SK-N-SH (cell line): Measurements from ENCODE around the gene TSPAN8. TPM values are rescaled to one million over a fixed set of nuclear protein-coding genes. Genes with fewer than 3 reads are reported as not detected.

Source experiments
- CTCF ChIA-PET: fragments of 300-600, 350-600 bp; formaldehyde crosslinking; extraction: SDS; loops from one replicate; lab custom pipeline; 2021; lab: Yijun Ruan, JAX
- POLR2A ChIA-PET: fragments of 350-600 bp; sonication (Branson Sonifier 250); formaldehyde crosslinking; extraction: SDS; loops from one replicate; lab custom pipeline; 2020; ENCODE audit warnings: antibody characterized with exemption, inconsistent platforms; lab: Yijun Ruan, JAX
- DNase-seq: peaks from one replicate; pipeline ENCODE4 v3.0.0; 2012
- H2AFZ ChIP-seq: fragments of 200-600 bp; sonication (generic); 2 replicates; pipeline ENCODE4 v1.8.1; 2016; ENCODE audit warnings: antibody characterized with exemption, mild to moderate bottlenecking, low read depth
- H3F3A ChIP-seq: fragments of 200-600 bp; sonication (generic); replicated peaks from 2 replicates; pipeline ENCODE3; 2016; ENCODE audit warnings: antibody characterized with exemption, mild to moderate bottlenecking; ENCODE audit not compliant: insufficient read depth
- H3K27ac ChIP-seq, 2 experiments: fragments of 200-500 bp in 1 of 2; fragments of 200-600 bp in 1 of 2; sonication (Bioruptor generic) in 1 of 2; sonication (generic), shearing (Covaris generic) in 1 of 2; 2 replicates each; pipeline versions ENCODE4 v1.5.1 to v1.6.1; 2014 to 2016; ENCODE audit warnings: low read depth in 2 of 2, inconsistent platforms in 1 of 2, low read length in 1 of 2, mild to moderate bottlenecking in 1 of 2, mixed read lengths in 1 of 2
- H3K27me3 ChIP-seq: fragments of 200-600 bp; sonication (generic), shearing (Covaris generic); 2 replicates; pipeline ENCODE4 v1.6.1; 2016; ENCODE audit warnings: mixed run types; ENCODE audit not compliant: insufficient read depth
- H3K36me3 ChIP-seq, 2 experiments: fragments of 200-500 bp in 1 of 2; fragments of 200-600 bp in 1 of 2; sonication (Bioruptor generic) in 1 of 2; sonication (generic) in 1 of 2; replicated peaks in 1 of 2; 2 replicates each; pipeline versions ENCODE3 to v1.5.1; 2014 to 2016; ENCODE audit warnings: low read length in 1 of 2, mild to moderate bottlenecking in 1 of 2; ENCODE audit not compliant: insufficient read depth in 2 of 2, control insufficient read depth in 1 of 2
- H3K4me1 ChIP-seq, 2 experiments: fragments of 200-500 bp in 1 of 2; fragments of 200-600 bp in 1 of 2; sonication (Bioruptor generic) in 1 of 2; sonication (generic), shearing (Covaris generic) in 1 of 2; 2 replicates each; pipeline versions ENCODE4 v1.5.1 to v1.6.1; 2014 to 2016; ENCODE audit warnings: low read depth in 1 of 2, low read length in 1 of 2, mixed run types in 1 of 2; ENCODE audit not compliant: insufficient read depth in 2 of 2, control insufficient read depth in 1 of 2
- H3K4me2 ChIP-seq: fragments of 200-600 bp; sonication (generic), shearing (Covaris generic); 2 replicates; pipeline ENCODE4 v1.6.1; 2017; ENCODE audit warnings: mixed run types
- H3K4me3 ChIP-seq, 2 experiments: fragments of 200-500 bp in 1 of 2; fragments of 200-600 bp in 1 of 2; sonication (Bioruptor generic) in 1 of 2; sonication (generic), shearing (Covaris generic) in 1 of 2; 2 replicates each; pipeline versions ENCODE4 v1.5.1 to v1.8.1; 2014 to 2016; ENCODE audit warnings: low read depth in 2 of 2, inconsistent platforms in 1 of 2, low read length in 1 of 2, mild to moderate bottlenecking in 1 of 2, mixed read lengths in 1 of 2, moderate library complexity in 1 of 2
- H3K79me2 ChIP-seq: fragments of 200-600 bp; sonication (generic); 2 replicates; pipeline ENCODE4 v1.8.1; 2017; ENCODE audit warnings: mild to moderate bottlenecking; ENCODE audit not compliant: insufficient read depth
- H3K9ac ChIP-seq: fragments of 200-600 bp; sonication (generic); 2 replicates; pipeline ENCODE4 v1.6.1; 2017; ENCODE audit warnings: mixed run types
- H3K9me2 ChIP-seq: fragments of 200-600 bp; sonication (generic); 2 replicates; pipeline ENCODE4 v1.6.1; 2017; ENCODE audit warnings: mixed run types
- H3K9me3 ChIP-seq: fragments of 200-600 bp; sonication (generic); 2 replicates; pipeline ENCODE4 v1.6.1; 2017; ENCODE audit warnings: mixed run types, mild to moderate bottlenecking, moderate library complexity
- H4K20me1 ChIP-seq: fragments of 200-600 bp; sonication (generic); 2 replicates; pipeline ENCODE4 v1.6.1; 2017; ENCODE audit warnings: mild to moderate bottlenecking, mixed run types; ENCODE audit not compliant: insufficient read depth
- ELF1 ChIP-seq: IDR thresholded peaks from 2 replicates; pipeline ENCODE4 v1.4.0; 2012
- FOSL2 ChIP-seq: IDR thresholded peaks from 2 replicates; pipeline ENCODE4 v1.4.0; 2012; ENCODE audit warnings: low read depth, mild to moderate bottlenecking, moderate library complexity, borderline replicate concordance
- GABPA ChIP-seq: IDR thresholded peaks from 2 replicates; pipeline ENCODE4 v1.4.0; 2012; ENCODE audit warnings: low read depth, mild to moderate bottlenecking
- RAD21 ChIP-seq: IDR thresholded peaks from 2 replicates; pipeline ENCODE4 v1.6.1; 2012; ENCODE audit warnings: mild to moderate bottlenecking, low read length
- RCOR1 ChIP-seq: fragments of 150-350 bp; IDR thresholded peaks from 2 replicates; pipeline ENCODE4 v1.6.1; 2017; ENCODE audit warnings: antibody characterized with exemption, low read length
- RFX5 ChIP-seq: IDR thresholded peaks from 2 replicates; pipeline ENCODE4 v1.6.1; 2012; ENCODE audit warnings: mild to moderate bottlenecking, improper control_type of control experiment, low read length
- RXRA ChIP-seq: IDR thresholded peaks from 2 replicates; pipeline ENCODE4 v1.4.0; 2012; ENCODE audit warnings: low read depth, mild to moderate bottlenecking, borderline replicate concordance
- SIN3A ChIP-seq: IDR thresholded peaks from 2 replicates; pipeline ENCODE4 v1.6.1; 2012; ENCODE audit warnings: low read depth, mild to moderate bottlenecking, low read length, moderate library complexity, borderline replicate concordance
- TAF1 ChIP-seq: IDR thresholded peaks from 2 replicates; pipeline ENCODE4 v1.6.1; 2012; ENCODE audit warnings: low read depth, mild to moderate bottlenecking, low read length, moderate library complexity, borderline replicate concordance
- TCF12 ChIP-seq: IDR thresholded peaks from 2 replicates; pipeline ENCODE4 v1.4.0; 2012
- USF1 ChIP-seq: IDR thresholded peaks from 2 replicates; pipeline ENCODE4 v1.4.0; 2012; ENCODE audit warnings: low read depth, borderline replicate concordance
- WGBS: methylation state at CpG from one replicate; pipeline ENCODE4 v1.1.6; 2017; ENCODE audit warnings: low lambda C conversion rate; 5-methylcytosine and 5-hydroxymethylcytosine counted together
- polyA plus RNA-seq, 3 experiments: library from polyadenylated mRNA; depleted of rRNA; stranded (reverse); fragments of >200 nt; gene quantifications; 2 replicates each; pipeline ENCODE4 v1.2.3, GENCODE V29; 2012
- TF ChIP-seq, protein P1 (sequence below): IDR thresholded peaks from 2 replicates; pipeline ENCODE4 v1.6.1; 2012; ENCODE audit warnings: mild to moderate bottlenecking, low read depth, low read length, moderate library complexity
- TF ChIP-seq, protein P2 (sequence below): IDR thresholded peaks from 2 replicates; pipeline ENCODE4 v1.4.0; 2012; ENCODE audit warnings: low read depth
- TF ChIP-seq, protein P3 (sequence below): fragments of 150-350 bp; IDR thresholded peaks from 2 replicates; pipeline ENCODE4 v1.6.1; 2016; ENCODE audit warnings: mild to moderate bottlenecking, low read depth, low read length
- TF ChIP-seq, protein P4 (sequence below): IDR thresholded peaks from 2 replicates; pipeline ENCODE4; 2012

The TSPAN8 gene
- polyA plus RNA-seq, 1 of the 3 experiments (the other 2 are of a cell fraction), result 0.31 TPM

DNA sequence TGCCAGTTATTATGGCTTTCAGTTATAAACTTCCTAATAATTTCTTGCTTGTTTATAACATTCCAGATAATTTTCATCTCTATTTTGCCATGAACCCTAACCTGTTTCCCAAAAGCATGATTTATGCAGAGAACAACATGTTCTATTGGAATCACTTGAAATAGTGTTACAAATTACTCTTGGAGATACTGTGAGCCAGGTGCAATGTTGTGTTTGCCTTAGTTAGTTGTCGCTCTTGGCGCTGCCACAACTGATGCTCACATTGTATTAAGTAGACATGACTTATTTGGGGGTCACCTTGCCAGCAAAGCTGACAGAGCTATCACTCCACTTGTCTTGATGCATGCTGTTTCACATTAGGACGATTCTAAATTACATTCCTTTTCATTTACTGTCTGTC is 49.4 kb downstream of the TSPAN8 start:
- Histone ChIP-seq H3K9me3 (no peaks in the 10 kb centered on the region), H4K20me1 (no peaks in the 10 kb centered on the region), H3K36me3 (no peaks in the 10 kb centered on the region), H2AFZ (no peak overlapping the region), H3F3A (no peaks in the 10 kb centered on the region), H3K4me2 (no peak overlapping the region), H3K27ac (no peak overlapping the region), H3K4me3 (no peak overlapping the region), H3K9ac (no peak overlapping the region), H3K9me2 (no peaks in the 10 kb centered on the region), H3K79me2 (no peaks in the 10 kb centered on the region), H3K4me1 (peaks cover 0 to 4% of the 10 kb centered on the region in 2 experiments; a peak in 1 of 4 replicates), H3K27me3 (no peaks in the 10 kb centered on the region)
- ChIA-PET POLR2A (no interaction called here), CTCF (interaction anchor here (0.9 to 1.0 kb wide), 2 partner anchors 284 to 374 kb away, joined by 3 read pairs; no protein-coding TSS in a partner anchor)
- DNase-seq, result no peak
- 54% methylated on average over 3 of the region's 3 CpGs for WGBS
- TF ChIP-seq, protein P1, sequence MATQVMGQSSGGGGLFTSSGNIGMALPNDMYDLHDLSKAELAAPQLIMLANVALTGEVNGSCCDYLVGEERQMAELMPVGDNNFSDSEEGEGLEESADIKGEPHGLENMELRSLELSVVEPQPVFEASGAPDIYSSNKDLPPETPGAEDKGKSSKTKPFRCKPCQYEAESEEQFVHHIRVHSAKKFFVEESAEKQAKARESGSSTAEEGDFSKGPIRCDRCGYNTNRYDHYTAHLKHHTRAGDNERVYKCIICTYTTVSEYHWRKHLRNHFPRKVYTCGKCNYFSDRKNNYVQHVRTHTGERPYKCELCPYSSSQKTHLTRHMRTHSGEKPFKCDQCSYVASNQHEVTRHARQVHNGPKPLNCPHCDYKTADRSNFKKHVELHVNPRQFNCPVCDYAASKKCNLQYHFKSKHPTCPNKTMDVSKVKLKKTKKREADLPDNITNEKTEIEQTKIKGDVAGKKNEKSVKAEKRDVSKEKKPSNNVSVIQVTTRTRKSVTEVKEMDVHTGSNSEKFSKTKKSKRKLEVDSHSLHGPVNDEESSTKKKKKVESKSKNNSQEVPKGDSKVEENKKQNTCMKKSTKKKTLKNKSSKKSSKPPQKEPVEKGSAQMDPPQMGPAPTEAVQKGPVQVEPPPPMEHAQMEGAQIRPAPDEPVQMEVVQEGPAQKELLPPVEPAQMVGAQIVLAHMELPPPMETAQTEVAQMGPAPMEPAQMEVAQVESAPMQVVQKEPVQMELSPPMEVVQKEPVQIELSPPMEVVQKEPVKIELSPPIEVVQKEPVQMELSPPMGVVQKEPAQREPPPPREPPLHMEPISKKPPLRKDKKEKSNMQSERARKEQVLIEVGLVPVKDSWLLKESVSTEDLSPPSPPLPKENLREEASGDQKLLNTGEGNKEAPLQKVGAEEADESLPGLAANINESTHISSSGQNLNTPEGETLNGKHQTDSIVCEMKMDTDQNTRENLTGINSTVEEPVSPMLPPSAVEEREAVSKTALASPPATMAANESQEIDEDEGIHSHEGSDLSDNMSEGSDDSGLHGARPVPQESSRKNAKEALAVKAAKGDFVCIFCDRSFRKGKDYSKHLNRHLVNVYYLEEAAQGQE, result no peak
- TF ChIP-seq SIN3A, result no peak
- TF ChIP-seq, protein P2, sequence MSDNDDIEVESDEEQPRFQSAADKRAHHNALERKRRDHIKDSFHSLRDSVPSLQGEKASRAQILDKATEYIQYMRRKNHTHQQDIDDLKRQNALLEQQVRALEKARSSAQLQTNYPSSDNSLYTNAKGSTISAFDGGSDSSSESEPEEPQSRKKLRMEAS, result no peak
- no peak for TF ChIP-seq RCOR1
- TF ChIP-seq TCF12, result no peak
- no peak for TF ChIP-seq USF1
- TF ChIP-seq FOSL2, result no peak
- TF ChIP-seq RFX5, result no peak
- TF ChIP-seq, protein P3, sequence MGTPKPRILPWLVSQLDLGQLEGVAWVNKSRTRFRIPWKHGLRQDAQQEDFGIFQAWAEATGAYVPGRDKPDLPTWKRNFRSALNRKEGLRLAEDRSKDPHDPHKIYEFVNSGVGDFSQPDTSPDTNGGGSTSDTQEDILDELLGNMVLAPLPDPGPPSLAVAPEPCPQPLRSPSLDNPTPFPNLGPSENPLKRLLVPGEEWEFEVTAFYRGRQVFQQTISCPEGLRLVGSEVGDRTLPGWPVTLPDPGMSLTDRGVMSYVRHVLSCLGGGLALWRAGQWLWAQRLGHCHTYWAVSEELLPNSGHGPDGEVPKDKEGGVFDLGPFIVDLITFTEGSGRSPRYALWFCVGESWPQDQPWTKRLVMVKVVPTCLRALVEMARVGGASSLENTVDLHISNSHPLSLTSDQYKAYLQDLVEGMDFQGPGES, result no peak
- no peak for TF ChIP-seq RXRA
- TF ChIP-seq GABPA, result no peak
- TF ChIP-seq, protein P4, sequence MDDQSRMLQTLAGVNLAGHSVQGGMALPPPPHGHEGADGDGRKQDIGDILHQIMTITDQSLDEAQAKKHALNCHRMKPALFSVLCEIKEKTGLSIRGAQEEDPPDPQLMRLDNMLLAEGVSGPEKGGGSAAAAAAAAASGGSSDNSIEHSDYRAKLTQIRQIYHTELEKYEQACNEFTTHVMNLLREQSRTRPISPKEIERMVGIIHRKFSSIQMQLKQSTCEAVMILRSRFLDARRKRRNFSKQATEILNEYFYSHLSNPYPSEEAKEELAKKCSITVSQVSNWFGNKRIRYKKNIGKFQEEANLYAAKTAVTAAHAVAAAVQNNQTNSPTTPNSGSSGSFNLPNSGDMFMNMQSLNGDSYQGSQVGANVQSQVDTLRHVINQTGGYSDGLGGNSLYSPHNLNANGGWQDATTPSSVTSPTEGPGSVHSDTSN, result no peak
- no peak for TF ChIP-seq TAF1
- TF ChIP-seq ELF1, result no peak
- TF ChIP-seq RAD21, result no peak
